NCI-H1048 (cell line): ENCODE measurements around the gene SCAF8.
A peak's percentile ranks its signal among the peaks of the same experiment; 100 is the strongest.
"Not testable (repeated sequence)": the region's sequence is repeated elsewhere in the genome, so short reads cannot be mapped to it uniquely, and the experiment has no call there.

Experiments
- DNase-seq: peaks from one replicate; lab custom pipeline; 2025; lab: John Stamatoyannopoulos, UW

Gene SCAF8

GRCh38 chr6:154733183-154733625, at the start of gene SCAF8:
TSS of gene SCAF8 (plus strand) at chr6:154733416. CDS start at chr6:154733901, 485 bp downstream.
- peak; percentile 83 for DNase-seq

- DNase-seq, result no peak
Measured at GRCh38 chr6:154683756-154684523, 49.3 kb upstream of the SCAF8 start.

GRCh38 chr6:154686162-154686561, 47.1 kb upstream of the SCAF8 start:
- no peak for DNase-seq

GRCh38 chr6:154689493-154690255, 43.5 kb upstream of the SCAF8 start:
- no peak for DNase-seq

GRCh38 chr6:154690857-154691256, 42.4 kb upstream of the SCAF8 start:
- DNase-seq, result no peak

GRCh38 chr6:154696661-154697060, 36.6 kb upstream of the SCAF8 start:
- DNase-seq, result no peak

GRCh38 chr6:154703124-154703523, 30.1 kb upstream of the SCAF8 start:
- no peak for DNase-seq

- no peak for DNase-seq
Measured at GRCh38 chr6:154705471-154706113, 27.6 kb upstream of the SCAF8 start.

- no peak for DNase-seq
Measured at GRCh38 chr6:154706389-154706788, 26.8 kb upstream of the SCAF8 start.

- no peak for DNase-seq
Measured at GRCh38 chr6:154709621-154710020, 23.6 kb upstream of the SCAF8 start.

- no peak for DNase-seq
Measured at GRCh38 chr6:154710689-154711088, 22.5 kb upstream of the SCAF8 start.

GRCh38 chr6:154715446-154715845, 17.8 kb upstream of the SCAF8 start:
- DNase-seq, result no peak

- not testable (repeated sequence) for DNase-seq
Measured at GRCh38 chr6:154716350-154716749, 16.9 kb upstream of the SCAF8 start.

- DNase-seq, result no peak
Measured at GRCh38 chr6:154719433-154719832, 13.8 kb upstream of the SCAF8 start.

- DNase-seq, result no peak
Measured at GRCh38 chr6:154719854-154720253, 13.4 kb upstream of the SCAF8 start.

- DNase-seq, result no peak
Measured at GRCh38 chr6:154721460-154721859, 11.8 kb upstream of the SCAF8 start.

- DNase-seq, result no peak
Measured at GRCh38 chr6:154726887-154727286, 6.3 kb upstream of the SCAF8 start.

- no peak for DNase-seq
Measured at GRCh38 chr6:154731296-154732218, 1.7 kb upstream of the SCAF8 start.

GRCh38 chr6:154732538-154733182, 556 bp upstream of the SCAF8 start:
- no peak for DNase-seq

- DNase-seq, result peak; percentile 82
Measured at GRCh38 chr6:154733626-154734382, 588 bp downstream of the SCAF8 start.
